ENCODE results near the gene KCND3.

The KCND3 gene

DNA sequence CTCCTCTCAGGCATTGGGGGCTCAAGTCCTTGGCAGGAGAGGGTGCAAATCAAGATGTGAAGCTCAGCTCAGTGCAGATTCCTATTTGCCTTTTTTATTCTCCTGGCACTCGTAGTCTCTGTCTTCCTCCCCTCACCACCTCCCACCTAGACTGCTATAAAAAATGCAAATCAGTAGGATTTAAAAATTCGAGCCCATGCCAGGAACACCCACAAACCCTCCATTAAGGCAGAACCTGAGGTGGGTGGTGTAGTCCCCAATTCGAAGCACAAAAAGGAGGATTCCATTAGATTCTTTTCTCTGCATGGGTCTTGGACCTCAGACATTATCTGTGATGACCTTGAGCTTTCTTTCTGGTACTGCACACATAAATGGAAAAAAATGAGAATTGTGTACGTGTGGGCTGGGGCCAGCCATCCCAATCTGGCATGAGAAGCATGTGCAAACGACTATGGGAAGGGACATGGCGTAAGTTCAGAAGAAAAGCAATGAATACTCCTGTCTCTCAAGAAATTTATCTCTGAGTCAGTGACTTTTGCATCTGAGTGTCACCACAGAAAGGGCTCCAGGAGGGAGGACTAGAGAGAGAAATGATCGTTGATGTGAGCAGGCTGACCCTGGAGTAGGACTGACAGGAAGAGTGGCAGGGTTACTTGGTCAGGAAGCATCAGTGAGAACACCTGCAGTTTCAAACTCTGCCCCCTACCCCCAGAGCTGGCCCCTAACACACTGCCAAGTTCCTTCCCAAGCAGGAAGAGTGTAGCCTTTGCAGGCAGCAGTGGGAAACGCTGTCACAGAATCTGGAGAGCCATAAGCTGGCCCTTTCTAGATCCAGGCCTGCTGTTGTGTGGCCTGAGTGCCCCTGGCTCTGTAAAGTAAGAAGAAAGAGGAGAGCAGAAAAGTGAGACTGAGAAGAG is 252.0 kb downstream of the KCND3 start:
- DNase-seq = no peak

DNA sequence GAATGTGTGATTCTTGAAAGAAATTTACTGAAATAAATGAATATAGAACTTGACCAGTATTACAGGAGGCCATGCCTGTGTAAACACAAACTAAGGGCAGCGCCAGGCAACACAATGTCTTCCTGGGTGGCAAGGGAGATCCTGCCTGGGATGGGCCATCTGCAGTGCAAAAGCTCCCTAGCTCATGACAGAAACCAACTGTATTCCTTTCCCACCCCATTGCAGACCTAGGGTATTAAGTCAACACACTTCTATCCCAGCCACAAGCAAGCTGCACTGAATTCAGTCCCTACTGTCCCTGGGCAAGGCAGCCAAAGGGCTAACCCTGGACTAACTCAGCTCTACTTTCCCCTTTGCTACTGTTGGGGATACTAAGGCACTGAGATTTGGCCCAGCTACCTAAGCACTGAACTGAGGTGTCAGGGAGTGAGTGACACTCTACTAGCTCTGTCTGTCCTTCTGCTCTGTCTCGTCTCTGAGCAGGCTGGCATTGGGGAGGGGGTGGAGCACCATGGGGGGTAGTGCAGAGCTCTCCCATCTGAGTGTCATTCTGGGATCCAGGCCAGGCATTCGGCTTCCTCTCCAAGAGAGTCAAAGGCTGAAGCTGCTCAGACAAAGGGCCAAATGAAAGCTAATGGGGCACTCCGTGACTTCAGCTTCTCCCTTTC is 252.8 kb downstream of the KCND3 start:
- no peak for DNase-seq

DNA sequence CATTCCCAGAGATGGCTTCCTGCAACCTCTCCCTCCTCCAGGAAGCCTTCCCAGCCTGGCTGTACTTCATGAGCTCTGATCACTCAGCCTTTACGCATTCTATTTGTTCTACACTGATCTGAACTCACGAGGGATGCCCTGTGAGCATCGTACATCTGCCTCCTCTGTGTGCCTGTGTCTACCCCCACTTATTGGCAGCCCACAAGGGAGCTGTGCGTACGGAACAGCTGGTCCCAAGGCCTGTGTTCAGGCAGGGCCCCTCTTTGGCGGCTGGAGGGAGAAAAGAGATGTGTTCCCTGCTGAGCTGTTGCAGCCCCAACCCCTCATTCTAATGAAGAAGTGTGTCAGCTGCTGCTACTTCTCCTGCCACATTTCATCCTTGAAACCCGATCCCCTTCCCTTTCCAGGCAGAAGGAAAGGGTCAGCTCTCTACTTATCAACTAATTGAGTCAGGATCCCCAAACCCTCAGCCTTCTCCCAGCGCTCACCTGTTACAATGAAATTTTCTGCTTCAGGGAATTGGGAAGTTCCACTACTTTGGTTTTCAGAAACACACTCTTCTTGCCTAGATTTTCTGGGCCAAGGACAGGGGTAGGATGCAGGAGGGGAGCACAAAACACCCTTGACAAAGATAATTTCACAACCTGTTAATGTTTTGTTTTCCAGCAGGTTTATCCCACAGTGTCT is 253.5 kb downstream of the KCND3 start:
- no peak for DNase-seq

DNA sequence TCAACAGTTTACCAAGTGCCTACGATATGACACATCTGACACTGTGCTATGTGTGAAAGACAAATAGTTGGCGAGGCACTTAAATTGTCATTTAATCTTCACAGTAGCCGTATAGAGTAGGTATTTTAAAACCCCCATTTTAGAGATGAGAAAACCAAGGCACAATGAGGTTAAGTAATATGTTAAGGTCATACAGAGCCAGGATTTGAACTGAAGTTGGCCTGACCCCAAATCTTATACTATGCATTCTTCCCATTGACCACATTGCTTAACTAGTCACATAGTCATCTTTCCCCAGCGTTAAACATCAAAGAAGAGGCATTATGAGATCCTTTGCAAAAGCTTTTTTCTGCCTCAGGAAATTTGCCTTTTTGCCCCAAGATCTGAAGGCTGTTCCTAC is 254.1 kb downstream of the KCND3 start:
- DNase-seq = no peak

DNA sequence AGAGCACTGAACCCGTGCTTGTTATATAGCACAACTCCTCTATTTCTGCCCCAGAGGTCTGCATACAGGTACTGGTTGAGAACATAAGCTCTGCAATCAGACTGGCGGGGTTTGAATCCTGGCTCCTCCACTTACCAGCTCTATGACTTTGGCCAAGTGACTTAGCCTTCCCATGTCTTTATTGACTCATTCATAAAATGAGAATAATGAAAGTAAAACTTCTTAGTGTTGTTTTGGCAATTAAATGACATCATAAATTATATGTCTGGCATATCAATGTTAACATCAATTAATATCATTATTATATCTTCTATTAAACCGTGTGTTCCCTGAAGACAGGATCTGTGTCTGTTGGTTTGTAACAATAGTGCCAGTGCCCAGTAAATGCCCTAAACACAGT is 254.6 kb downstream of the KCND3 start:
- DNase-seq = no peak

DNA sequence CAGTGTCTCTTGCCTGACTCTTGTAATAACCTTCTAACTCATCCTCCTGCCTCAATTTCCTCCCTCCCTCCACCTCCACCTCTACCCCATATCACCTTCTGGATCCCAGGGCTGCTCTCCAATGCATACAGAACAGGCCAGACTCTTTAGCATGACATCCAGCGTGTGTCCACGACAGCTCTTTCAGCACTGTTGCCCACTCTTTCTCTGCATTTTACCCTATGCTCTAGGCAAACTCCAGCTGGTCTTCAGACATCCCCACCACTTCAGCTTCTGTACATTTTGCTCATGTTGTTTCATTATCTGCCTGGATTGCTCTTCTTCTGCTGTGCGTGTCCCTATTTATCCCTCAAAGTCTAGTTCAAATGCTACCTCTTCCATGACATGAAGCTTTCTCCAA is 255.0 kb downstream of the KCND3 start:
- no peak for DNase-seq

DNA sequence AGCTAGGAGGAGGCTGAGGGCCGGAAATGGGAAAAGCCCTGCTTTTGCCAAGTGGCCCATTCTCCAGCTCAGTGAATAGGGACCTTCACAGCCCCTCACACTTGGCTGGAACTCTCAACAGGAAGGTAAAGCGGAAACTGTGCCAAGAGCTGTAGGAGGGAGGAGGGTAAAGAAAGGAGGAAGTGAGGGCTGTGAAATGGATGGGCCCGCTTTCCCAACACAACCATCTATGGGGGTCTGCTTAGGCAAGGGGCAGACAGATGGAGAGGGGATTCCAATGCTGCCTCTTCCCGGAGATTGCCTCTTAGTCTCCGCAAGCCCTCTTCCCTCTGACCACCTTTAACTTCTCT is 255.5 kb downstream of the KCND3 start:
- DNase-seq = peak in 1 of 2 donors; percentile 33

DNA sequence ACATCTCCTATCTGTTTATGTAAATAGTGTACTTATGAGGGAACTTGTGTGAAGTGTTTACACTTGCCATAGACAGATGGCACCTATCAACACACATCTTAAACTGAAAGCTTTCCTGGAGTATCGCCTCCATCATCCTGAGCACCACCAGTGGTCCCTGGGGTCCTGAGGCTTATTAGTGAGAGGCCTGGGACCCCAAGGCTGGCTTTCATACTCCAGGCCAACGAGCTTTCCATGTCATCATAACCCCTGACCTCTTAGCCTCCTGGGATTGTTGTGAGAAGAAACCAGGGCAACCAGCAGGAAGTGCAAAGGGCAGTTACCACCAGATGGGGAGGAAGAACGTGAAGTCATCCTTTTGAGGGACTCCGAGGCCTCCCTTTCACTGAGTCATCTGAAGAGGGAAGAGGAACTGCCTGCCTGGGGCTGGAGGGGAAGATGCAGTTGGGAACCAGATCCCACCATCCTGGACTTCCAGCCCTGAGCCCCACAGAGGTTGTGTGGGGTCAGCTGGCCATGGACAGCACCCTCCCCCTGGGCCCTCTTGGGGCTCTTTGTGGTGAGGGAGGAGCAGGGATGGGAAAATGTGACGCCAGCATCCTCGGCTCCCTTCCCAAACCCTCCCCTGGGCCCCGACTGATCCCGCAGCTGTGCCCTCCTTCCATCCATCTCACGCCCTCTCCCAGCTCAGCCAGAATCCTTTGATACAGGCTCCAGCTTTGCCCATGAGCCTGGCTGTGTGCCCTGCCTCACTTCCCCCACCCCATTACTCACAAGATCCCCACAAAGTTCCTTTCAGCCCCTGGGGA is 256.1 kb downstream of the KCND3 start:
- DNase-seq = peak; percentile 35 to 77

DNA sequence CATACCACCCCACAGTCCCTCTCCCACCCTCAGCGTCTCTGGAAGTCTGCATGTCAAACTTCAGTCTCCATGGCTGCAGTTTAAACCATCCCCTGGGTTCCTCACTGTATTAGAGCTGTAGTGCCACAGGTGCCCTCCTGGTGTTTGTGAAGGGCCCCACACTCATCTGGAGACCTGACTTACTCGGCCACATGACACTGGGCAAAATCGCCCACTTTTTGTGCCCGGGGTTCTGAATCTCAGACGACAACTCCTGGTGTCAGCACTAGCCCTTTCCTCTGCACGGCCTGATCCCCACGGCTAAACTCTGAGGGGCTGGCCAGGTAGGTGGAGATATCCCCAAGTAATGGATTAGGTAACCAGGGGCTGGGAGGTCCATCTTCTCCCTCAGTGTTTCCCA is 256.8 kb downstream of the KCND3 start:
- DNase-seq = no peak

DNA sequence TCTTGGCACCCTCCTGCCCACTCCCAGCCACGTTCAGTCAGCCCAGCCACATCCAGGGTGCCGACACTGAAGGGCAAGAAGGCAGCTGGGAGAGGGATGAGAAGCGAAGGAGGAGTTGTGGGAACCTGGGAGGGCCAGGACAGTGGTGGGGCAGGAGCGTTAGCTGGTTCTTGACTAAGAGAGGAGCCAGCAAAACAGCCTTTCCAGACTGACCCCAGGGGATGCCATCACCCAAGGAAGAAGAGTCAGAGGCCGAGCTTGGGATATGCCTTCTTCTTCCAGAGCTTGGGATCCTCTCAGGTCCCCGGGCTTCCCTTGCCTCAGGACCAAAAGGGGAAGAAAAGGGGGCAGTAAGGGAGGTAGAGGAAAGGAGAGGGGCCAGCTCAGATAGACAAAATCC is 257.5 kb downstream of the KCND3 start:
- no peak for DNase-seq

DNA sequence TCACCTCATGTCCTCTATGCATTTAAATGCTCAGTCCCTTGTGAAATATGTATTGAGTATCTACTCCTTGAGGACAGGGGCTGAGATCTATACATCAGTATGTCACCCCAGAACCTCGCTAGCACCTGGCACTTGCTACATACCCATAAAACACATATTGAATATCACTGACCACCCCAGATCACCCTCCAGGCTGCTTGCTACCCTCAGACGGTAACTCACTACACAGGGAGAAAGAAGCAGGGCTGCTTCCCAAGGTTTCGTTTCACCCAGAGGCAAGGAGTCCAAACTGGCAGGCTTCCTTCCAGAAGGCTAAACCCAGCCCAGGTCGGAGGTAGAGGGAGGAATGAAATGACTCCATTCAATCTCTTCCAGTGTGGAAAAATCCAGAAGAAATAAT is 258.8 kb downstream of the KCND3 start:
- no peak for DNase-seq

DNA sequence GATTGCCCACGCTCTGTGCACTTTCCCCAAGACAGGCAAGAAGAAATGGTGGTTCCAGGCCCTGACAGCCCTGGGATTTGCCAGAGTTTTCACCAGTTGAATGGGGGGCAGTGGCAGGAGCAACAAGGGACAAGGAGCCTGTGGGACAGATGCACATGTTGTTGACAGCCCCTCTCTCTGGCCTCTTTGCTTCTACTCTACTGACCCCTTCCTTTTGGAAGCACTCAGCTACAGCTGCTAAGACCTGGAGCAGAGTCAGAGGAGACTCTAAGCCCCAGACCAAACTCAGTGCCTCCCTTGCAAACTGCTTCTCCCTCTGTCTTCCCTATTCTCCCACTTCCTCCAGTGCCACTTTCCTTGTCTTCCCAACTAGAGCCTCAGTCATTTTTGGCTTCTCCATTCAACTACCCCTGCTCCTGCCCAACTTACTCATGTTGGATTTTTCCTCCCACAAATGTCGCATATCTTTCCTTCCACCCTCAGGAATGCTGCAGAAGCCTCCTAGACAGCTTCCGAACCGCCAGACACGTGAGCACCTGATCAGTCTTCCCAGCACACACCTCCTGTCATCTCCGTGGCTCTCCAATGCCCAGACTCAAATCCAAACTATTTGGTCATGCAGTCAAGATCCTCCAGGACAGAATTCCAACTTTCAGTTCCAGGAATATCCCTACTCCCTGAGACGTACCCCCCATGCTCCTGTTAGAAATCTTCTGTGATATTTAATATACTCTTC is 259.4 kb downstream of the KCND3 start:
- DNase-seq = no peak

DNA sequence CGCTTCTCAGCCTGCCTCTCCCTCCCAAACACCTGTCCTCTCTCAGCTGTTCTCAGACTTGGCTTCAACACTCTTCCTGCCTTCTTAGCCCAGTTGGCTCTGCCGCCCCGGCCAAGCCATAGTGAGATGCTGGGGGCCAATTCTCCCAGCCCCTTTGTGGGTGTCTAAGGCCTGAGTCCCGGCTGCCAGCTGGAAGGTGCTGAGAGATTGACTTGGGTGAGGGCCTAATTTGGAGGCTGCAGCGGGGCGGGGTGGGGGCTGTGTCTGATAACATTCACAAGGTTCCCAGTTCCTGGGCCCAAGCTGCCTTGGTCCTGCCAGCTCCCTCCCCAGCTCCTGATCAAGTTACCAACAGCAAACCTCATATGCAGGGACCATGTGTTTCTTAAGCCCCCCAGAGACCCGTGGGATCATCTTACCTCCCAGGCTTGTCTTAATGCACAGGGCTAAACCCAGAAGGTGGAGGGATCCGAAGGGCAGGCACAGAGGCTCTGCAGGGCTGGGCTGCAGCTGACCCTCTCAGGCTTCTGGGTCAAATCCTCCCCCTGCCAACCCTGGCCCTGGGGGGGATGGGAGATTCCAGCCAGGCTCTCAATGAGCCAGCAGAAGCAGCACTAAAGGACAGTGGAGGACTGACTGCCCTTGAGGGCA is 260.1 kb downstream of the KCND3 start:
- no peak for DNase-seq

DNA sequence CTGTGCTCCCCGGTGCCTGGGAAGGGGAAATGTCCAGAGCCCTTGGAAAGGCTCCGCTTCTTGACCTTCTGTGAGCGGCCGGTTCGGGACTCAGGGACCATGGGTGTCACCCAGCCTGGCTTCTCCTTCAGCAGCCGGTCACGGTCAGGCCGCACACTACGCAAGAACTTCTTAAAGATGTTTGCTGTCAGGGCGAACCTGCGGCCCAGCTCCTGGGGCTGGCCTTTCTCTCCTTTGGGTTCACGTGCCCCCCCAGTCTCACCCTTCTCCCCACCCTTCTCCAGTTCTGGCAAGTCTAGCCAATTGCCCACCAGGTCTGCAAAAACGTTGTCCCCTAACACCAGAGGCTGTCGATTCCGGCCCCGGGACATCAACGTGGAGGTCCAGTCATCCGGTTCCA is 262.4 kb downstream of the KCND3 start:
- DNase-seq = no peak

DNA sequence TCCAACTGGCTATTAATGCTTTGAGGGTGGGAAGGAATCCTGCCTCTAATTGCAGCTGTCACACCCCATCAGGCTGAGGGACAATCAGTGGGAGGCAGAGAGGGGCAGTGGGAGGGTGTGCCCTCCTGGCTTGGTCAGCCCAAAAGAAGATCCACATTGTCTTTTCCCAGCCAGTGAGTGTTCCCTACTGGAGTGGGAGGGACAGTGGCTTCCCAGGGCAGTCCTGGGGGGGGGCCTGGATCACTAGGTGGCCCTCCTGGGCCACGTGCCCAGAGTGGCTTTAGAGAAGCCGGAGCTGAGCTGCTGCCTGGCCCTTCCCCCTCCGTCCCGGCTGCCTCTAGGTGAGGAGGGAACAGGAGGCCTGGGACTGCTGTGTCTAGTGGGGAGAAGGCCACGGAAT is 264.3 kb downstream of the KCND3 start:
- DNase-seq = no peak

DNA sequence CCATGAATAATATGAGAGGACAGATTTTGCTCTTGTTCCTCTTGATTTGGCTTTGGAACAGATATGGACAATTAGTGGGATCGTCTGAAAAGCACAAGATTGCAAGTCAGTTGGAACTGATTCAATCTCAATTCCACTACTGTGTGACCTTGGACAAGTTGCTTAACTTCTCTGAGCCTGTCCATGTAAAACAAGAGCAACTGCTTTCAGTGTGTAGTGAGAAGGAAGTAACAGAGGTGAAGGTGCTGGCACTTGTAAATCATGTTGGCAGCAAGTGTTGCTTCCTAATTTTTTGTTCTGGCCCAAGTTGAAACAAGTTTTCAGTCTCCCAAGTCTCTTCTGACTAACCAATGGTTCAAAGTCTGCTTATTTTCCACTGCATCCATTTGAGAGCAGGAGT is 265.6 kb downstream of the KCND3 start:
- DNase-seq = no peak

DNA sequence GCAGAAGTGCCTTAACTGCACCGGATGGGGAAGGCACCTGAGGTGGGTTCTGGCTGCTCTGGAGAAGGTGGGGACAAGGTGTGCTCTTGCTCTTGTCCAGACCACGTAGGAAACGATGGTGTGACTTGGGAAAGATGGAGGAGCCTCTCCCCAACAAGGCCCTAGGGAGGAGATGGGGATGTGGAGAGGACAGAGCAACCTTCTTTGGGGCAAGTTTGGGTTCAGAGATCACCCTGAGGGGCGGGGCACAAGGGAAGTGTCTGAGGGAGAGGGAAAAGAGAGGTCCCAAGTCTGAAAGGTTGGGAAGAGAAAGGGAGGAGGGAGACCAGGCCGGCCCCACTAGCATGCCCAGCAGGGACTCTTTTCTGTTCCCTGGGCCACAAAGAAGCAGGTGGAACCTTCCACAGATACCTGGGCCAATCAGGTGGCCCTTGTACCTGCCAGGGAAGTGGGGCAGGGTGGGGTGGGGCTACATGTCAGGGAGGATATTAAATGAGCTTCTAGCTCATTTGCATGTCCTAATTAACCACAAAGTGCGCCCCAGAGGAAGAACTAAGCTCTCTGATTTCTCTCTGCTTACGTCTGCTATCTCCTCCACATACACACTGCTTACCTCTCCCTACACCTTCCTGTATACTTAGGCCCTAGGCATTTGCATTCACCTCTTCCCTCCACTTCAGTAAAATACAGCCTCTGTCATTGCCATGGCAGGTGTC is 266.2 kb downstream of the KCND3 start:
- DNase-seq = peak in 1 of 2 donors; percentile 54

DNA sequence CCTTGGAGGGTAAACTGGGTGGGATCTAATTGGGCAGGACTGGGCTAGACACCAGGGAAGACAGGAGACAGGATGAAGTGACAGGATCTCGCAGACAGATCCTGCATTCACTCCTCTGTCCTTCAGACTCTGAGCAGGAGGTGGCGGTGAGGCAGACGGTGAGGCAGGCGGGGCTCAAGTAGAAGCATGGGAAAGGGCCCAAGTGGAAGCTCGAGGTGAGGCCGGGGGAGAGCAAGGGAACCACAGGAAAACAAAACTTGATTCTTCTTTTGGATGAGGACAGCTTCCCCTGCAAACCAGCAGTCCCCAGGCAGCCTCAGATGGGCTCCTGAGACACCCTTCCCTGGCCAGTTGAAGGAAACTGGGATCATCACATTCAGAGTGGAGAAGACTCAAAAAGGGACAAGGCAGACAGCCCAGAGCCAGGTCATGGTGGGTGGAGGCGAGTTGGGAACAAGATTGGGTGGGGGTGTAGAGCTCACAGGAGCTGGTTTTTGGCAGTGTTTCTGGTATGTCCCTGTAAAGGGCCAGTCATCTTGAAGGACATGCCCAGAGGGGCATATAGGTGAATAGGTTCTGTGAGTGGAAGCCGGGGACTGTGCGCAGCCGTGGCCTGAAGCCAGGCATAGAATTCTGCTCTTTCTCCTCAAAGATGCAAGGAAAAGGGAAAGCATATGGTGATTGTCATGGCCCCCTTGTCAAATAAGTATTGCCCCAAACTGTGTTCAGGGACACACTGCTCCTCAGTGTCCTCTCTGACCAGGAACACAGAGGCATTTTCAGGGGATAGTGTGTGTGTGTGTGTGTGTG is 268.3 kb downstream of the KCND3 start:
- no peak for DNase-seq
